GM12878 (cell line): ENCODE data around the gene AMTN. TPM values are rescaled to one million over a fixed set of nuclear protein-coding genes. Genes with fewer than 3 reads are reported as not detected.

ENCODE experiments used
- ATAC-seq: fragments of 200-7000 bp; cut with Tn5 transposase; 3 replicates; pipeline ENCODE4 v1.9.1; 2020; ENCODE audit warnings: mild to moderate bottlenecking, moderate library complexity
- BruUV-seq: library from RNA; stranded (reverse); fragments of 400-500 nt; replicated peaks from 2 replicates; lab custom pipeline; 2021; lab: Mats Ljungman, UMichigan
- CTCF ChIA-PET: fragments of 300-600 bp; sonication (Branson Sonifier 250); formaldehyde crosslinking; extraction: SDS; loops from one replicate; lab custom pipeline; 2021; ENCODE audit warnings: inconsistent platforms; lab: Yijun Ruan, JAX
- POLR2A ChIA-PET: fragments of 350-600 bp; formaldehyde crosslinking; extraction: SDS; loops from one replicate; lab custom pipeline; 2021; ENCODE audit warnings: inconsistent platforms; lab: Charles Lee
- RAD21 ChIA-PET: fragments of 300-600 bp; sonication (Branson Sonifier 250); formaldehyde crosslinking; loops from one replicate; lab custom pipeline; 2023; ENCODE audit warnings: antibody characterized with exemption; ENCODE audit not compliant: unreplicated experiment; lab: Charles Lee
- SMC1A ChIA-PET: fragments of 300-600 bp; sonication (Branson Sonifier 250); formaldehyde crosslinking; loops from one replicate; lab custom pipeline; 2023; ENCODE audit not compliant: unreplicated experiment, uncharacterized antibody; lab: Charles Lee
- DNase-seq: peaks from one replicate; pipeline ENCODE4 v3.0.0-alpha.2; 2011; ENCODE audit warnings: low read depth, low spot score
- FAIRE-seq: peaks from 3 replicates; lab custom pipeline; 2011; peaks lifted over from hg19 to GRCh38; lab: Jason Lieb, UNC
- H2AFZ ChIP-seq: 2 replicates; pipeline ENCODE4 v1.6.0; 2011; ENCODE audit warnings: low read depth, low read length, control low read depth; ENCODE audit not compliant: control insufficient read depth
- H3K27ac ChIP-seq: 2 replicates; pipeline ENCODE4 v1.5.1; 2011; ENCODE audit warnings: control low read depth; ENCODE audit not compliant: control insufficient read depth, insufficient read depth
- H3K27me3 ChIP-seq, 2 experiments: replicated peaks in 1 of 2; 2 replicates each; pipeline versions ENCODE4 v1.6.0 to v1.6.1; 2011; ENCODE audit warnings: low read length in 1 of 2; ENCODE audit not compliant: control insufficient read depth in 2 of 2, insufficient read depth in 2 of 2
- H3K36me3 ChIP-seq, 2 experiments: 2 replicates each; pipeline ENCODE4 v1.5.1; 2011; ENCODE audit warnings: low read length in 1 of 2; ENCODE audit not compliant: control insufficient read depth in 2 of 2, insufficient read depth in 2 of 2
- H3K4me1 ChIP-seq: 2 replicates; pipeline ENCODE4 v1.6.1; 2011; ENCODE audit warnings: mild to moderate bottlenecking, low read length, moderate library complexity, mixed read lengths; ENCODE audit not compliant: control insufficient read depth, insufficient read depth
- H3K4me2 ChIP-seq: 2 replicates; pipeline ENCODE4 v1.6.0; 2011; ENCODE audit warnings: control low read depth; ENCODE audit not compliant: control insufficient read depth, insufficient read depth
- H3K4me3 ChIP-seq: fragments of 200-600 bp; sonication (generic); 2 replicates; pipeline ENCODE4 v1.5.1; 2016
- H3K79me2 ChIP-seq: 2 replicates; pipeline ENCODE4 v1.6.0; 2011; ENCODE audit warnings: low read length; ENCODE audit not compliant: control insufficient read depth, insufficient read depth
- H3K9ac ChIP-seq: 2 replicates; pipeline ENCODE4 v1.8.0; 2011; ENCODE audit warnings: low read length, control low read depth, mixed read lengths; ENCODE audit not compliant: control insufficient read depth, insufficient read depth
- H3K9me3 ChIP-seq: replicated peaks from 3 replicates; pipeline ENCODE4 v1.5.1; 2011; ENCODE audit warnings: mild to moderate bottlenecking, low read length; ENCODE audit not compliant: control insufficient read depth, insufficient read depth
- H4K20me1 ChIP-seq: 2 replicates; pipeline ENCODE4 v1.6.0; 2011; ENCODE audit not compliant: control insufficient read depth, insufficient read depth
- KAT2A ChIP-seq: conservative IDR thresholded peaks from 2 replicates; pipeline ENCODE4 v1.6.1; 2011; ENCODE audit warnings: low read depth, low read length; ENCODE audit not compliant: control insufficient read depth
- MEF2A ChIP-seq: IDR thresholded peaks from 2 replicates; pipeline ENCODE4 v1.6.1; 2011; ENCODE audit warnings: low read depth, mild to moderate bottlenecking, low read length, moderate library complexity; ENCODE audit not compliant: insufficient read depth
- MYB ChIP-seq: fragments of 150-350 bp; IDR thresholded peaks from 2 replicates; pipeline ENCODE4 v1.6.1; 2014; ENCODE audit warnings: mild to moderate bottlenecking, low read depth, low read length, borderline replicate concordance
- NBN ChIP-seq: fragments of 450-650 bp; IDR thresholded peaks from 2 replicates; pipeline ENCODE4 v1.6.1; 2016
- NFXL1 ChIP-seq: fragments of 450-650 bp; IDR thresholded peaks from 2 replicates; pipeline ENCODE4 v1.6.1; 2017; ENCODE audit warnings: antibody characterized with exemption, mild to moderate bottlenecking, borderline replicate concordance
- PKNOX1 ChIP-seq: fragments of 450-650 bp; IDR thresholded peaks from 2 replicates; pipeline ENCODE4 v1.6.1; 2016; ENCODE audit warnings: mild to moderate bottlenecking
- REST ChIP-seq: IDR thresholded peaks from 2 replicates; pipeline ENCODE4 v1.6.1; 2012; ENCODE audit warnings: mild to moderate bottlenecking, low read depth, low read length
- WGBS: methylation state at CpG from one replicate; pipeline ENCODE4 v1.1.6; 2016; ENCODE audit warnings: low lambda C conversion rate; ENCODE audit not compliant: insufficient replicate concordance, insufficient coverage; ENCODE audit errors: missing lambda C conversion rate; 5-methylcytosine and 5-hydroxymethylcytosine counted together
- in situ Hi-C: fragments of 300-500 bp; cut with MboI; formaldehyde crosslinking; loops from 9 replicates; pipeline ENCODE4 v1.14.3; 2018; ENCODE audit warnings: mixed read lengths
- intact Hi-C: fragments of 100-400 bp; cut with micrococcal nuclease; formaldehyde crosslinking; loops from one replicate; pipeline ENCODE4 v1.14.2; 2022; ENCODE audit not compliant: unreplicated experiment
- polyA plus RNA-seq, 11 experiments: library from polyadenylated mRNA; depleted of rRNA in 4 of 11; unstranded in 6 of 11; stranded (reverse) in 5 of 11; fragments of >200 nt; fragmentation: Nextera tagmentation in 4 of 11; fragmentation: Illumina TruSeq in 1 of 11; extraction: Ambion mirVana in 4 of 11; extraction: Trizol in 1 of 11; gene quantifications; 1 replicate in 1 of 11; 2 replicates in 10 of 11; pipeline versions ENCODE4 v1.2.1 to v1.2.3, GENCODE V29; 2011 to 2016; ENCODE audit warnings: inconsistent platforms in 2 of 11, missing spikeins in 2 of 11, low read depth in 1 of 11
- total RNA-seq, 4 experiments: library from RNA; depleted of rRNA in 3 of 4; stranded (reverse); fragments of >200 nt in 3 of 4; fragmentation: Illumina TruSeq in 1 of 4; extraction: Trizol in 1 of 4; gene quantifications; 2 replicates each; pipeline versions ENCODE4 v1.2.1 to v1.2.3, GENCODE V29; 2013 to 2021
- TF ChIP-seq, protein P1 (sequence below), 3 experiments: IDR thresholded peaks in 2 of 3; conservative IDR thresholded peaks in 1 of 3; 2 replicates each; pipeline ENCODE4 v1.5.1; 2011; ENCODE audit warnings: low read depth in 3 of 3, low read length in 3 of 3, mild to moderate bottlenecking in 3 of 3, control low read depth in 2 of 3, moderate library complexity in 2 of 3, inconsistent platforms in 1 of 3, mixed read lengths in 1 of 3; ENCODE audit not compliant: control insufficient read depth in 2 of 3, insufficient read depth in 1 of 3; ENCODE audit errors: extremely low read depth in 1 of 3
- TF ChIP-seq, protein P2 (sequence below): IDR thresholded peaks from 2 replicates; pipeline ENCODE4 v1.6.1; 2011; ENCODE audit warnings: low read depth, low read length, improper control_type of control experiment, borderline replicate concordance

Gene AMTN
- total and polyA plus RNA-seq, 10 of the 15 experiments (the other 5 are each of a cell fraction or from before 2014, with no cell fraction given), result not detected

GRCh38 chr4:70531981-70532380, 13.6 kb downstream of the AMTN start:
- intact Hi-C loops (no loop called here), in situ Hi-C loops (no loop called here)
- Histone ChIP-seq H3K36me3 (no peaks in the 10 kb centered on the region), H4K20me1 (no peaks in the 10 kb centered on the region), H3K4me3 (no peak overlapping the region), H3K27ac (no peak overlapping the region), H3K9ac (no peak overlapping the region), H2AFZ (no peak overlapping the region), H3K9me3 (no peaks in the 10 kb centered on the region), H3K4me2 (no peak overlapping the region), H3K27me3 (no peaks in the 10 kb centered on the region), H3K4me1 (no peaks in the 10 kb centered on the region), H3K79me2 (no peaks in the 10 kb centered on the region)
- FAIRE-seq (no peak), DNase-seq (no peak), ATAC-seq (peak; percentile 87)
- SMC1A ChIA-PET, result no interaction called here
- WGBS, result 2% methylated on average over 2 of the region's 2 CpGs
- no TSS peak for BruUV-seq
- POLR2A ChIA-PET, result no interaction called here
- TF ChIP-seq, protein P1, sequence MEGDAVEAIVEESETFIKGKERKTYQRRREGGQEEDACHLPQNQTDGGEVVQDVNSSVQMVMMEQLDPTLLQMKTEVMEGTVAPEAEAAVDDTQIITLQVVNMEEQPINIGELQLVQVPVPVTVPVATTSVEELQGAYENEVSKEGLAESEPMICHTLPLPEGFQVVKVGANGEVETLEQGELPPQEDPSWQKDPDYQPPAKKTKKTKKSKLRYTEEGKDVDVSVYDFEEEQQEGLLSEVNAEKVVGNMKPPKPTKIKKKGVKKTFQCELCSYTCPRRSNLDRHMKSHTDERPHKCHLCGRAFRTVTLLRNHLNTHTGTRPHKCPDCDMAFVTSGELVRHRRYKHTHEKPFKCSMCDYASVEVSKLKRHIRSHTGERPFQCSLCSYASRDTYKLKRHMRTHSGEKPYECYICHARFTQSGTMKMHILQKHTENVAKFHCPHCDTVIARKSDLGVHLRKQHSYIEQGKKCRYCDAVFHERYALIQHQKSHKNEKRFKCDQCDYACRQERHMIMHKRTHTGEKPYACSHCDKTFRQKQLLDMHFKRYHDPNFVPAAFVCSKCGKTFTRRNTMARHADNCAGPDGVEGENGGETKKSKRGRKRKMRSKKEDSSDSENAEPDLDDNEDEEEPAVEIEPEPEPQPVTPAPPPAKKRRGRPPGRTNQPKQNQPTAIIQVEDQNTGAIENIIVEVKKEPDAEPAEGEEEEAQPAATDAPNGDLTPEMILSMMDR (IDR thresholded peaks at IDR 0.05 in 2 of 3, conservative IDR thresholded peaks at IDR 0.05 in 1 of 3; ENCODE audit: control insufficient read depth in 2 of 3, extremely low read depth in 1 of 3, insufficient read depth in 1 of 3, low read depth in 3 of 3, low read length in 3 of 3), result peak in 1 of 3 experiments; percentile 27; a peak in 1 of 6 replicates
- no peak for TF ChIP-seq MEF2A
- RAD21 ChIA-PET, result no interaction called here
- CTCF ChIA-PET, result interaction anchor here (0.6 kb wide), 1 partner anchor 841 kb away, joined by 3 read pairs; no protein-coding TSS in a partner anchor

- WGBS, result 36% methylated on average over 2 of the region's 2 CpGs
- ATAC-seq (no peak), DNase-seq (no peak), FAIRE-seq (no peak)
- CTCF ChIA-PET, result interaction anchor here (0.9 kb wide), 1 partner anchor 14 kb away, joined by 3 read pairs; no protein-coding TSS in a partner anchor
- SMC1A ChIA-PET, result interaction anchor here (1.0 kb wide), 1 partner anchor 57 kb away, joined by 3 read pairs; no protein-coding TSS in a partner anchor
- Histone ChIP-seq H2AFZ (no peak overlapping the region), H3K27me3 (no peaks in the 10 kb centered on the region), H3K79me2 (no peaks in the 10 kb centered on the region), H3K27ac (no peak overlapping the region), H3K36me3 (no peaks in the 10 kb centered on the region), H3K4me2 (no peak overlapping the region), H3K9me3 (no peaks in the 10 kb centered on the region), H3K4me1 (no peaks in the 10 kb centered on the region), H4K20me1 (no peaks in the 10 kb centered on the region), H3K9ac (no peak overlapping the region), H3K4me3 (no peak overlapping the region)
- in situ Hi-C loops, result no loop called here
- RAD21 ChIA-PET, result no interaction called here
- intact Hi-C loops, result no loop called here
- no TSS peak for BruUV-seq
- POLR2A ChIA-PET, result no interaction called here
- TF ChIP-seq, protein P2, sequence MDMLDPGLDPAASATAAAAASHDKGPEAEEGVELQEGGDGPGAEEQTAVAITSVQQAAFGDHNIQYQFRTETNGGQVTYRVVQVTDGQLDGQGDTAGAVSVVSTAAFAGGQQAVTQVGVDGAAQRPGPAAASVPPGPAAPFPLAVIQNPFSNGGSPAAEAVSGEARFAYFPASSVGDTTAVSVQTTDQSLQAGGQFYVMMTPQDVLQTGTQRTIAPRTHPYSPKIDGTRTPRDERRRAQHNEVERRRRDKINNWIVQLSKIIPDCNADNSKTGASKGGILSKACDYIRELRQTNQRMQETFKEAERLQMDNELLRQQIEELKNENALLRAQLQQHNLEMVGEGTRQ, result no peak
- TF ChIP-seq KAT2A (no peak), PKNOX1 (no peak), NFXL1 (no peak), NBN (no peak), REST (no peak), MYB (no peak)
Observed at GRCh38 chr4:70533211-70533610, 14.8 kb downstream of the AMTN start.
